GM21367 (cell line): ENCODE results near the gene MOB1A.
"Not testable (repeated sequence)": the region's sequence is repeated elsewhere in the genome, so short reads cannot be mapped to it uniquely, and the experiment has no call there.

Source experiments
- ATAC-seq: cut with Tn5 transposase; IDR thresholded peaks from one replicate; pipeline ENCODE4 v1.9.1; 2021; ENCODE audit not compliant: unreplicated experiment

Gene MOB1A

DNA sequence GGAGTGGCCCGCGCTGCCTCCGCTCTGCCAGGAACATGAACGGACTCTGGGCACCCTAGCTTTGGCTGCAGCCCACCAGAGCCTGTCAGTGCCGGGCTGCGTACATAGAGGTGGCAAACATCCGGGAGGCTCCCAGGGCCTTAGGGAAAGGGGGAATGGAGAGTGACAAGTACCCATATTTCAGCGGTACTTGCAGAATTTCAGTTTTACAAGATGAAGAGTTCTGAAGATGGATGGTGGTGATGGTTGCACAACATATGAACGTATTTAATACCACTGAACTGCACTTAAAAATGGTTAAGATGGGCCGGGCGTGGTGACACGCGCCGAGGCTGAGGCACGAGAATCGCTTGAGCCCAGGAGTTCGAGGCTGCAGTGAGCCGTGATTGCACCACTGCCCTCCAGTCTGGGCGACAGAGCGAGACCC, 20.6 kb upstream of the MOB1A start:
- no peak for ATAC-seq

DNA sequence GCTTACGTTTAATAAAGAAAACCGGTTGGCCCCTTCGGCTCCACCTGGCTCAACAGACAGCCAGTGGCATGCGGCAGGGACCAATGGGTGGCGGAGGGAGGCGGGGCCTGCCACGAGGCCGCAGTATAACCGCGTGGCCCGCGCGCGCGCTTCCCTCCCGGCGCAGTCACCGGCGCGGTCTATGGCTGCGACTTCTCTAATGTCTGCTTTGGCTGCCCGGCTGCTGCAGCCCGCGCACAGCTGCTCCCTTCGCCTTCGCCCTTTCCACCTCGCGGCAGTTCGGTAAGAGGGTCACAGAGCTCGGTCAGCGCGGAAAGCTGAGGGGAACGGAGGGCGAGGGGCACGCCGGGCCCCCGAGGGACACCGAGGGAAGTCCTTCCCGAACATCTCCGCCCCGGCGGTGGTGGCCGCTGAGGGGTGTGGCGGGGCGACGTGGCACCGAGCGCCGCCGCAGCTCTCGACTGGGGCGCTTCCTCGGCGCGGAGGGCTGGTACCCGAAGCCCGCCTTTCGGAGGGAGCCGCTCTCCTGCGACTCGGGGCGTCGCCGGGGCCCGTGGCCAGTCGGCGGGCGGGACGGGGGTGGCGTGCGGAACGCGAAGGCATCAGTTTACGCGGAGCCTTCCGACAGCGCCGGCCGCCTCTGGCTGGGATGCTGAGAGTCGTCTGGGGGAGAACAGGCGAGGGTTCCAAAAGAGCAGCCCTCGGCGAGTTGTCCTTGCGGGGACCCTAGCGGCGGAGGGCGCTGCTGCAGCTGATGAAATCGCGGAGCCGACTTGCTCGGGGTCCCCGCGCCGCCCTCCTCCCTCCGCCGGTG, 20.0 kb upstream of the MOB1A start, which contains the start of gene MTHFD2:
MTHFD2 (plus strand) TSS at position 155 of the 814 bp plus-strand sequence; CDS start at position 182, 27 bp downstream.
- peak; percentile 76 for ATAC-seq

DNA sequence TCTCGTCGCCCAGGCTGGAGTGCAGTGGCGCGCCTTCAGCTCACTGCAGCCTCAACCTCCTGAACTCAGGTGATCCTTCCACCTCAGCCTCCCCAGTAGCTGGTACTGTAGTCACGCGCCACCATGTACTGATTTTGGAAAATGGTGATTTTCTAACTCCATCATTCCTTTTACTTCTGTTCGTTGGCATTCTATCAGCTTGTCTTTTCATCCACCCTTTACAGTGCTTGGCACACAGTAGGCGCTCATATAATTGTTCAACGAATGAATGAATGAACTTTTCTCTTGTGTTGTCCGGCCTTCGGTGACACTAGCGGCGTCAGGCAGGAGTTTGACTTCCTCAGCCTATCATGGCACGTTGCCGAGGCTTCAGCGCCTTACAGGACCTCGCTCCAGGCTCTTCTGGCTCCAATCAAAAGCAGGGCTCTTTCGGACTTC, 19.4 kb upstream of the MOB1A start:
- ATAC-seq, result no peak

DNA sequence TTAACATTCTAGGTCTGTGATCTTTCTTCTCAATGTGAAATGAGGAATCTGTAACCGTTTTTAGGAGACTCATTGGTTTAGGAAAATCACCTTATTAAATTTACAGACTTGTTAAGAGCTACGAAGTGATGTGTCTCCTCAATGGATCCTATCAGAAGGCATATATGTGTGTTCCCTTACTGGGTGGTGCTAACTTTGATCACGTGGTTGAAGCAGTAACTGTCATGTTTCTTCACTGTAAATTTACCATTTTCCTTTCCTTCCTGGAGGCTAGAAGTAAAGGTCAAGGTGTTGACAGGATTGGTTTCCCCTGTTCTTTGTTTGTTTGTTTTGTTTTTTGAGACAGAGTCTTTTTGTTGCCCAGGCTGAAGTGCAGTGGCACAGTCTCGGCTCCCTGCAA, 18.4 kb upstream of the MOB1A start:
- no peak for ATAC-seq

DNA sequence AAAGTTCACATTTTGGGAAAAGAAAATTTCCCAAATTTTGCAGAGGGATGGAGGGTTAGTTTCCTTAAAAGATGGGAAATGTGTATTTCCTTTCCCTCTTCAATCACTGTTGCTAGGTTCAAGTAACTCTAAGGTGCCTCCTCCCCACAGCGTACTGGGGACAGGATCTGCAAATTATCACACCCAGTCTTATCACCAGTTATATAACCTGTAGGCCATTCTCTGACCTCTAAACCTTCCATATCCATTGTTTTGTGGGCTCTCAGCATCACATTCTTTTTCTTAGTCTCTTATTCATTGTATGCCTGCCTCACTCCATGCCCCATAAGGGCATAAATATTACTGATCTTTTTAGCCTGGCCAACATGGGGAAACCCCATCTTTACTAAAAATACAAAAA, 16.1 kb upstream of the MOB1A start:
- no peak for ATAC-seq

DNA sequence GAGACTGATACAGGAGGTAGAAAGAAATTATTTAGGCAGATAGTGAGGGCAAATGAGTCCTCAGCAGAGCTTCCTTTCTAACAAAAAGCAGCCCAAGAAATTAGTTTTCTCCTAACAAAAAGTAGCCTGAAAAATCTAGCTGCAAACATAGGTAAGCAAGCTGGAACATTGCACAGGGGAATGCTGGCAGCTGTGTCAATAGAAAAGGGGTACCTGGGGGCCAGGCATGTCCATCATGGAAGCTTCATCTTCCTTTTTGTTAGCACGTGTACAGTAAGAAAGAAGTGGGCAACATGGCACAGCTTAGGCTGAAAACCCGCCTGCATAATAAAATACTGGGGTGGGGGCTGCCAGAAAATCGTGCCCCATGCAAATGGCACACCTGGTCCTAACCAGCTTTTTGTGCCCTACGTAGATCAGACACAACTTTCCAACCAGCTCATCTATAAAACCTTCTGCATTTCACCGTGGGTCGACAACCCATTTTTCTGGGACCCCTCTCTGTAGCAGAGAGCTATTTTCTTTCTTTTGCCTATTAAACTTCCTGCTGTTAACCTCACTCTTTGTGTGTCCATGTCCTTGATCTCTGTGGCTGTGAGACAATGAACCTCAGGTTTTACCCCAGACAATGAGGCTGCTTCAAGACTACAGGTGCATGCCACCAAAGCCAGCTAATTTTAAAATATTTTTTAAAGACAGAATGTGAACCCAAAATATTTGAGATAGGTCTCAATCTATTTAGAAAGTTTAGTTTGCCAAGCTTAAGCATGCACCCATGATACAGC, 13.1 kb upstream of the MOB1A start:
- ATAC-seq, result no peak

DNA sequence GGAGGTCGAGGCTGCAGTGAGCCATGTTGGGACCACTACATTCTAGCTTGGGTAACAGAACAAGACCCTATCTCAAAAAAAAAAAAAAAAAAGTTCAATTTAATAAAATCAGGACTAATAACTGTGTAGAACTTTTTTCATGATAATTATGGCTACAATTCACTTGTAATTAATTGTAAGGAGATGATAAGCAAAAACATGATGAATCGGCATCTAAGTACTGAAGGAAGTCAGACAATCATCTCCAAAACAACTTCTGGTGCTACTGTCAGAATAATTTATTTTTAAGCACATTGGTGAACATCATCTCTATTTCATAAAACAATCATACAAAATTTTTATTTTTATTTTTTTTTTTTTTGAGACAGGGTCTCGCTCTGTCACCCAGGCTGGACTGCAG, 10.0 kb upstream of the MOB1A start:
- ATAC-seq, result no peak

DNA sequence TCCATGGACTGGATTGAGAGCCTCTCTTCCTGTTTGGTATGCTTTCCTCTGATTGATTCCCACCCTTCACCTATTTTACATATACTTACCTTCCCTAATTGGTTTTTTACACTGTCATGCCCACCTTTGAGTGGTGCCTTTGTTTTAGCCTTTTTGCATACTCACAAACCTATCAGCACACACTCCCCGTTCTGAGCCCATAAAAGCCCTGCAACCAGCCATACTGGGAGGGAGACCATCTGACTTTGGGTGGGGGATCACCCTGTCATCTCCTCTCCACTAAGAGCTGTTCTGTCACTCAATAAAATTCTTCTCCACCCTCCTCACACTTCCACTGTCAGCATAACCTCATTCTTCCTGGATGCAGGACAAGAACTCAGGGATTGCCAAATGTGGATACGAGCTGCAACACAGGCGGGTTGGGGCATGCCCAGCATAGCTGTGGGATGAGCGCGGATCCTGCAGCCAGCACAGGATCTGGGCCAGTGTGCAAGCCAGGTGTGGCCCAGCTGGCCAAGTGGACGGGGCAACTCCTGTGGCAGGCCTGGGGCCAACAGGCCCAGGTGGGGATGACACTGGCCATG, 9.4 kb upstream of the MOB1A start:
- no peak for ATAC-seq

DNA sequence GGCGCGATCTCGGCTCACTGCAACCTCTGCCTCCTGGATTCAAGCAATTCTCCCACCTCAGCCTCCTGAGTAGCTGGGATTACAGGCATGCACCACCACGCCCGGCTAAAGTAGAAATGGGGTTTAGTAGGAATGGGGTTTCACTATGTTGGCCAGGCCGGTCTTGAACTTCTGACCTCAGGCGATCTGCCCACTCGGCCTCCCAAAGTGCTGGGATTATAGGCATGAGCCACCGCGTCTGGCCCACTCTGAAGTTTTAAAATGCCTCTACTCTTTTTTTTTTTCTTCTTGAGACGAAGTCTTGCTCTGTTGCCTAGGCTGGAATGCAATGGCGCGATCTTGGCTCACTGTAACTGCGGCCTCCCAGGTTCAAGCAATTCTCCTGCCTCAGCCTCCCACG, 8.0 kb upstream of the MOB1A start:
- not testable (repeated sequence) for ATAC-seq

DNA sequence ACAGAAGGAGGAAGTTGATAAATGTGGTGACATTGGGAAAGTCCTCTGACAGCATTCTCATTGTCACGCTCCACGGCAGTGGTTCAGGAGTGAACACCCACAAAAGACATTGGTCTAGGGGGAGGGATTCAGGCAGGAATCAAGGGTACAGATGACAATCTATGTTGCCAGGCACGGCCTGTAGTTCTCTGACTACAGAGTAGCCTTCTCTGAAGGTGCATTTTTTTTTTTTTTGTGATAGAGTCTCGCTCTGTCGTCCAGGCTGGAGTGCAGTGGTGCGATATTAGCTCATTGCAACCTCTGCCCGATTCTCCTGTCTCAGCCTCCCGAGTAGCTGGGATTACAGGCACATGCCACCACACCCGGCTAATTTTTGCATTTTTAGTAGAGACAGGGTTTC, 7.4 kb upstream of the MOB1A start:
- ATAC-seq, result peak; percentile 60

DNA sequence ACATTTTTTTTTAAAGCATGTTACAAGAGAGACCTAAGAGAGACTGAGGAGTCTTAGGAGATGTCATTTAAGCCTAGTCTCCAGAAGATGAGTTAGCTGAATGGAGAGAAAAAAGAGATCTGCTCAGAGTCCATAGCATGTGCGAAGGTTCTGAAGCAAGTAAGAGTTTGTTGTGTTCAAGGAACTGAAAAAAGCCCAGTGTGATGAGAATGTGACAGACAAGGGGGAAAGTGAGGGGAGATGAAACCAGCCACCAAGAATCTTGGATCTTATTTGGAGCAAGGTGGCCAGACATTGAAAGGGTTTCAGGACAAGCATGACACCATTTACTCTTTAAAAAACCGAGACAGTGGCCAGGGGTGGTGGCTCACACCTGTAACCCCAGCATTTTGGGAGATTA, 5.2 kb upstream of the MOB1A start:
- ATAC-seq, result no peak

DNA sequence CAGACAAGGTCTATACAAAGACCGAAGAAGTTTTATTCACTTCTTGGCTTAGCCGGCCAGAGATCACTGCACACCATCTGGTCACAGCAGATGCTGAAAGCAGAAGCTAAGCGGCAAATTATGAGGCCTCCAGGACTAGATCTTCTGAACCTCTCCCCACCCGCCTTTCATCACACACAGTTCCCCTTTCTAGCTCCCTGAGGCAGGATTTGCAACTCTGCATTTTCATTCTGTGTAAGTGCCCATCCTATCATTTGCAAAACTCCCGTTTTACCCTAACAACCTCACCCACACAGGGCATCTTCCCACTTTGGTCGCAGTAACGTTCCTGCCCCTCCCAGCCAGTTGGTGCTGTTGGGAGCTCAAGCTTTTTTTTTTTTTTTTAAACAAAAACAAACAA, 3.1 kb upstream of the MOB1A start:
- peak; percentile 26 for ATAC-seq

DNA sequence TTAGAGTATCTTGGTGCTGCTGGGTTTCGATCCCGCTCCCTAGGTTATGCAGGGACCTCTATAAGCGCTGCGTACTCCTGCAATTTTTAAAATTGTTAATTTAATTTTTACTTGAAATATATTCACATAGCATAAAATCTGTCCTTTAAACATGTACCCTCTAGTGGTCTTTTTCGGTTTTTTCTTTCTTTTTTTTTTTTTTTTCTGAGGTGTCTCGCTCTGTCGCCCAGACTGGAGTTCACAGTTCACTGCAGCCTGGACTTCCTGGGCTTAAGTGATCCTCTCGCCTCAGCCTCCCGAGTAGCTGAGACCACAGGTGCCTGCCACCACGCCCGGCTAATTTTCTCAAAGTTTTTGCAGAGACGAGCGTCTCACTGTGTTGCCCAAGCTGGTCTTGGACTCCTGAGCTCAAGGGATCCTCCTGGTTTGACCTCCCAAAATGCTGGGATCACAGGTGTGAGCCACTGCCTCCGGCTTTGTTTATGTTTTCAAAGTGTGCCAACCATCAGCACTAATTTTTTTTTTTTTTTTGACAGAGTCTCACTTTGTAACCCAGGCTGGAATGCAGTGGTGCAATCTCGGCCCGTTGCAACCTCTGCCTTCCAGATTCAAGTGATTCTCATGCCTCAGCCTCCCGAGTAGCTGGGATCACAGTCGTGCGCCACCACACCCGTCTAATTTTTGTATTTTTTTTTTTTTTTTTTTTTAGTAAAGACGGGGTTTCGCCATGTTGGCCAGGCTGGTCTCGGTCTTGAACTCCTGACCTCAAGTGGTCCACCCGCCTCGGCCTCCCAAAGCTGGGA, 585 bp upstream of the MOB1A start:
- ATAC-seq, result peak; percentile 9

DNA sequence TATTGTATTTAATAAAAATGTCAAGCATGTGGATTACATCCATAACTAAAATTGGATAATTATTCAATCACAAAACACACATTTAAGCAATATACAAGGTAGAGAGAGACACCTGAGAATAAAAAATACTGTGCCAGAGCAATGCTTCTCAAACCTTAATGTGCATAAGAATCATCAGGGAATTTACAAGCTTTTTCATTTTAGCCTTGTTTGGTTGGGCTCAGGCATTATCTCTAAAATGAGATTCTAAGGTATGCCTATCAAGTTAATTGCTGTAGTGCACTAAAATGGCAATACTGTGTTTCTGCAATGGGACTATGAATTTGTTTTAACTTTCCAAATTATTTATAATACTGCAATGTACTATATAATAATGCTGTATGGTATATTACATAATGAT, 983 bp downstream of the MOB1A start:
- ATAC-seq, result no peak

DNA sequence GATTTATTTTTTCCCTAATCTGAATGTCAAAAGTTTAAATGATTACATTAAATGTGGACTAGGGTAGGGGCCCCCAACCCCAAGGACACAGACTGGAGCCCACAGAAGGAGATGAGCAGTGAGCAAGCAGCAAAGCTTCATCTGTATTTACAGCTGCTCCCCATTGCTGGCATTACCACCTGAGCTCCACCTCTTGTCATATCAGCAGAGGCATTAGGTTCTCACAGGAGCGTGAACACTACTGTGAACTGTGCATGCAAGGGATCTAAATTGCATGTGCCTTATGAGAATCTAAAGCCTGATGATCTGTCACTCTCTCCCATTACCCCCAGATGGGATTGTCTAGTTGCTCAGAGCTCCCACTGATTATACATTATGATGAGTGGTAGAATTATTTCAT, 3.8 kb downstream of the MOB1A start:
- ATAC-seq, result no peak

DNA sequence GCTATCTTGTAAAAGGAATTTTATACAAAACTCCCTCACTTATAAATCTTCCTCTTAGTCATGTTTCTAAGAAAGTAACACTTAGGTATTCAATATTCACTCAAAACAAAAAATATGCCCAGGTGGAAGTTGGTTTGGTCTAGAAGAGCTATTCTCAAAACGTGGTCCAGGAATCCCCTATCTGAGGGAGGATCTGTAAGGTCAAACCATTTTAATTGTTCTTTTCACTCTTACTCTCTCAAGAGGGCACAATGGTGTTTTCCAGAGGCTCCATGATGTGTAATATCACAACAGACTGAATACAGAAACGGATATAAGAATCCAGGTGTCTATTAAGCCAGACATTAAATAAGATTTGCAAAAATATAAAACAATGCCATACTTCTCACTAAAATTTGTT, 9.9 kb downstream of the MOB1A start:
- no peak for ATAC-seq

DNA sequence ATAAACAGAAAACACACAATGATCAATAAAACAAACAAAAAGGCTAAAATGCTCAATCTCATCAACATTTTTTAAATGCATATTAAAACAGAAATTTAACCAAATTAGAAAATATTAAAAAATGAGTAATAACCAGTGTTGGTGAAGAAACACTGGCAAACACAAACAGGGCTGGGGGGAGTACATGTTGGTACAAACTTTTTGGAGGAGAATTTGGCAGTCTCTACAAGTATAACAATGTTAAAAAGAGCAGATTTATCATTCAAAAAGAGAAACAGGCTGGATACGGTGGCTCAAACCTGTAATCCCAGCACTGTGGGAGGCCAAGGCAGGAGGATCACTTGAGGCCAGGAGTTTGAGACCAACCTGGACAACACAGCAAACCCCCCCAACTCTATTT, 13.9 kb downstream of the MOB1A start:
- ATAC-seq, result no peak

DNA sequence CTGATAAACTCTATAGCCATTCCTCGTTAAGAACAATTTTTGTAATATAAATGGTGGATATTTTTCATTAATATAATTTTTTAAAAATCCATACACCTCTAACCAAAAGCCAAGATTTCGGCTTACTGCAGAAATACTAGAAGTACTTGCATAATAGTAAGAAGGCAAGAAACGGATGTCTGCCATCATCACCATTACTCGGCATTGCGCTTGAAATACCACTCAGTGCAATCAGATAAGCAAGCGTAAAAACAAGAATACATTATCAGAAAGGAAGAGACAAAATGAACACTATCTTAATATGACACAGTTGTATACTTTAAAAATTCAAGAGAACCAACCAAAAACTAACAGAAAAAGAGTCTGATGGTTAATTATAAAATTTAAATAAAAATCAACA, 15.7 kb downstream of the MOB1A start:
- no peak for ATAC-seq

DNA sequence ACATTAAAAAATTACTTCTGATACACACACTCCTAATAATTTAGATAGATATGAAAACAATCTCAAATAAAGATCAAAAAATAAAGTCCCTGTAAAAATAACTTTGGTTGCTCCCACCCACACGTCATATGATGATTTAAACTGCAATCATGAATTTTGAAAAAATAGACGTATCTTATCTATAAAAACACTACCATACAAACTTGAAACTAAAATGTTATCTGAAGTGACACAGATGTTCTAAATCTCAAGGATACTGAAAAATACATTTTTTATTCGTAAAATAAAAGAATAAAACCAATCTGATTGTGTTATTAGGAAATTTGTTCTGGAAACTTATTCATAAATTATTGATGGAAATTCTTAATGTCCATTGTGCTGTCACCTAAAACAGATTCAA, 22.8 kb downstream of the MOB1A start:
- ATAC-seq, result no peak

DNA sequence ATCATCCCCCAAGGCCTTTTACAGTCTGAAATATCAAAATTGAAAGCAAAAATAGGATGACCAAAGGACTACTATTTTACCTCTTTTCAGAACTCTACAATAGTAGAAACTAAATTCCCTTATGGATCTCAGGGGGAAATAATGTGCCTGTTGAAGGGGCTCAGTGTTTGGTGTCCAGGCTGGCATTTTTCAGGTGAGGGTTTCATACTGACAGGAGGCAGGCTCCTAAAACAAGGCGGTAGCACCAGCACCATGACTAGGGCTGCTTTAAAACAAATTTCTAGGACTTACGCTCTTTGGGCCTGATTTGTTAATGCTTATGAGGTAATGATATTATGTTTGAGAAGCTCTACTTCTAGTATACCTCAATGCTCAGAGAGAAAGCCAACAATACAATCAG, 25.7 kb downstream of the MOB1A start:
- ATAC-seq, result no peak
